ENCODE results near the gene SMG6.
"Not testable (repeated sequence)": the region's sequence is repeated elsewhere in the genome, so short reads cannot be mapped to it uniquely, and the experiment has no call there.

SMG6 gene

GRCh38 chr17:2303204-2304188 is at the start of gene SMG6, which contains the start of gene SRR:
TSS of gene SMG6 (minus strand) at chr17:2303785. CDS start at chr17:2303720, 65 bp downstream.
TSS of gene SRR (plus strand) at chr17:2303950. CDS start at chr17:2315561, 11,611 bp downstream.
- peak; percentile 73 for DNase-seq

GRCh38 chr17:2351269-2351668 is 47.7 kb upstream of the SMG6 start:
- DNase-seq = no peak

- peak; percentile 64 for DNase-seq
These were observed 44.5 kb upstream of the SMG6 start for GRCh38 chr17:2347805-2348685.

GRCh38 chr17:2346475-2346874 is 42.9 kb upstream of the SMG6 start:
- no peak for DNase-seq

GRCh38 chr17:2344528-2344927 is 40.9 kb upstream of the SMG6 start:
- DNase-seq = no peak

DNA sequence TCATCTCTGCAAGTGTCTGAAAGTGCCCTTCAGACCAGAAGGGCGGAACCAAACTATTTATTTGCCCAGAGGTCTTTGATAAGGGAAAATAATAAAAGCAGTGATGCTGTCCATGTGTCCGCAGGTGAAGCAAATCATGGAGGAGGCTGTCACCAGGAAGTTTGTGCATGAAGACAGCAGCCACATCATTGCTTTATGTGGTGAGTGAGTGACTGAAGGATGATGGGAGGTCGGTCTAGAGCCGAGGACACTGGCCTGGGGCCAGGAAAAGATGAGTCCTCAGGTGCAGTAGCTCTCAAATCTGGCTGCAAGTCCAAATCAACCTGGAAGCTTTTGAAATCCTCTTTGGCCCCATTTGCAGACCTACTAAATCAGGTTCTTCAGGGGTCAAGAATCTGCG is 39.8 kb upstream of the SMG6 start:
- DNase-seq = no peak

DNA sequence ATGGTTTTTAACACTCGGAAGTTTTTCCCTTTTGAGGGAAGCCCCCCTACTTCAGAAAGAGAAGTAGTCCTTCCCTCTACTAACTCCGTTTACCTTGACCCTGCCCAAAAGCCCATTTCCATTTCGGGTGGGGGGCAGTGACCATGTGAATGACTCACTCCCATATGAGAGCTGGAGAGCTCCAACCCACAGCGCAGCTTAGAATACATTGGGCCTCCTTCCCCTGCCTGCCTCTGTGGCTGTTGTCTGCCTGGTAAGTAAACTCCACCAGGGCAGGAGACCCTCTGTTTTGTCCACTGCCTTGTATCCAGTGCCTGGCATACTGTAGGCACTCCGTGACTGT is 34.7 kb upstream of the SMG6 start:
- no peak for DNase-seq

GRCh38 chr17:2337544-2338314 is 34.1 kb upstream of the SMG6 start:
- no peak for DNase-seq

GRCh38 chr17:2336852-2337543 is 33.4 kb upstream of the SMG6 start, which contains the start of gene SGSM2:
TSS of gene SGSM2 (plus strand) at chr17:2337501. CDS start at chr17:2337689, 188 bp downstream.
- DNase-seq = peak; percentile 57

DNA sequence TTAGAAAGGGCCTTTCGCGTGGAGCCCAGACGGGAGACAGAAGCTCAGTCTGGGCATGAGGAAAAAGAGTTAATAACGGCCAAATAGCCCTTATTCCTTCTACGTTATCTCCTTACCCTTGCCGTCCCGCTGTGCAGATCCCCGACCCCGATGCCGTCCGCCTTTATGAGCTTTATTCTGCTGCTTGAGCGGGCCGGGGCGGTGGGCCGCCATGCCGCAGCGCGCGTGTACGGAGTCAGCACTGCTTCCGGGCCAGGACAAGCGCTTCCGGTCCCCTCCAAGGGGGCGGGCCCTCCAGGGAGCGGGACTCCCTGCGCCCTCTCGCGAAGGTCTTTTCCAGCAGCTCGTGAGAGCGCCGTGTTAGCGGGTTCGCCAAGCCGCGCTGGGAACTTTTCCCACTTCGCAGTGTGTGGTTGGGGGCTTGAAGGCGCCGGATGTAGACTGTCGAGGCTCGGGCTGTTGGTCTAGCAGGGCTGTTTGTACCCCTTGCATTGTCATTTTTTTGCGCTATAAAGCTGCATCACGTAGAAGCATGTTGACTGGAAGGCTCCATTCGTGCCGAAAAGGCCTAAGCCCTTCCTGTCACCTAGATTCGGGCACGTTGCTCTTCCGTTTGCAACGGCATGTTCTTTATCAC is 32.7 kb upstream of the SMG6 start, which contains the start of gene TSR1:
Gene TSR1 (minus strand): TSS at position 243 of the 637 bp plus-strand sequence. CDS start 30 bp downstream, at position 213.
- DNase-seq = peak; percentile 82

DNA sequence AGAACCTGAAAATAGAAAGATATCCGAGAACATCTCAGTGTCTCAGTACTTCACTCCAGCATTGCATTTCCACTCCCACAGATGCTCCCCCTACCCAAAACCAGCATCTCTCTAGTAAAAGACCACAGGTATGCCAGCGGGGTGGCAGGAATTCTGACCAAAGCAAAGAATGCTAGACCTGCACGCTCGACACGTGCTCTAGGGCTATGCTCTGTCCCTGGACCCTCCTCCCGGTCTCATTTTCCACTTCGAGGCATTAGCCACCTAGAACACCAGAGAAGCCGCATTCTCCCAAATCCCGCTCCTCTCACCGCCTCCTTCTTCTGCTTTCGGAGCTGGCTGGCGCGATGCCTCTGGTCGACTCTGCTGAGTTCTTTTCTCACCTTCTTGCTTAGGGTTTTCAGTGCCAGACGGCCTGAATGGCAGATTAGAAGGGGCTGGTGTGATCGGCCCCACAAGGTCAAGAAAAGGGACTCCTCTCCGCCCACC is 32.2 kb upstream of the SMG6 start:
- no peak for DNase-seq

DNA sequence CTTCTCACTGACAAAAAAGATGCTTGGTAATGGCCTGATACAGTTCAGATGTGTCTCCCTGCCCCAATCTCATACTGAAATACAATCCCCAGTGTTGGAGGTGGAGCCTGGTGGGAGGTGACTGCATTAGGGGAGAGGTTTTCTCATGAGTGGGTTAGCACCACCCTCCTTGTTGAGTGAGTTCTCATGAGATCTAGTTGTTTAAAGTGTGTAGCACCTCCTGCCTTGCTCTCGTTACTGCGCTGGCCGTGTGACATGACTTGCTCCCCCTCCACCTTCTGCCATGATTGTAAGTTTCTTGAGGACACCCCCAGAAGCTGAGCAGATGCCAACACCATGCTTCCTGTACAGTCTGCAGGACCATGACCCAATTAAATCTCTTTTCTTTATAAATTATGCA is 27.7 kb upstream of the SMG6 start:
- no peak for DNase-seq

- DNase-seq = no peak
These were observed 20.2 kb upstream of the SMG6 start for GRCh38 chr17:2323629-2324314.

GRCh38 chr17:2321399-2321798 is 17.8 kb upstream of the SMG6 start:
- no peak for DNase-seq

DNA sequence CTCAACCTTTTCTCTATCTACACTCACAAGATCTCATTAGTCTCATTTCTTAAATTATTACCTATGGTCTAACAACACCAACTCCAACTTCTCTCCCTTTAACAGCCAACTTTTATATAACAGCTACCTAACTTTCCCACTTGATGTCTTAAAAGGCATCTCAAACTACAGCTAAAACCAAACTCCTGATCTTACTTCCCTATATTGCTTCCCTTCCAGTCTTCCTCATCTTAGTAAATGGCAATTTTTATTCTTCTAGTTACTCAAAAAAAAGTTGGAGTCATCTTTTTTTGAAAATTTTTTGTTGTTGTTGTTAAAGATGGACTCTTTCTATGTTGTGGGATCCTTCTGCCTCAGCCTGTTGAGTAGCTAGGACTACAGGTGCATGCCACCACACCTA is 15.5 kb upstream of the SMG6 start:
- DNase-seq = no peak

- DNase-seq = no peak
These were observed 14.2 kb upstream of the SMG6 start for GRCh38 chr17:2317796-2318195.

DNA sequence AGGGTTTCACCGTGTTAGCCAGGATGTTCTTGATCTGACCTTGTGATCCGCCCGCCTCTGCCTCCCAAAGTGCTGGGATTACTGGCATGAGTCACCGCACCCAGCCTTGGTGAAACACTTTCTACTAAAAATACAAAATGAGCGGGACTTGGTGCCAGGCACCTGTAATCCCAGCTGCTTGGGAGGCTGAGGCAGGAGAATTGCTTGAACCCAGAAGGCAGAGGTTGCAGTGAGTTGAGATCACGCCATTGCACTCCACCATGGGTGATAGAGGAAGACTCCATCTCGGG is 13.3 kb upstream of the SMG6 start:
- not testable (repeated sequence) for DNase-seq

GRCh38 chr17:2312736-2313135 is 9.2 kb upstream of the SMG6 start:
- no peak for DNase-seq

GRCh38 chr17:2309338-2310154 is 6.0 kb upstream of the SMG6 start:
- DNase-seq = no peak

- DNase-seq = no peak
These were observed 1.3 kb upstream of the SMG6 start for GRCh38 chr17:2304931-2305330.
